Hepatocyte (in vitro differentiated cells): ENCODE data around the gene CCN5. TPM values are rescaled to one million over a fixed set of nuclear protein-coding genes. Genes with fewer than 3 reads are reported as not detected.

Source experiments
- DNase-seq: peaks from one replicate; pipeline ENCODE4 v3.0.0-alpha.2; 2016; ENCODE audit warnings: low spot score
- H2AFZ ChIP-seq: fragments of 200-600 bp; sonication (generic); 2 replicates; pipeline ENCODE4 v1.6.0; 2016; ENCODE audit warnings: antibody characterized with exemption, mild to moderate bottlenecking
- H3K27ac ChIP-seq: fragments of 200-600 bp; sonication (generic); 2 replicates; pipeline ENCODE4 v1.5.1; 2016; ENCODE audit warnings: mild to moderate bottlenecking
- H3K27me3 ChIP-seq: fragments of 200-600 bp; sonication (generic); 2 replicates; pipeline ENCODE4 v1.6.1; 2016
- H3K36me3 ChIP-seq: fragments of 200-600 bp; sonication (generic); replicated peaks from 2 replicates; pipeline ENCODE4 v1.5.1; 2016; ENCODE audit warnings: low read depth; ENCODE audit not compliant: insufficient read depth
- H3K4me1 ChIP-seq: fragments of 200-600 bp; sonication (generic); 2 replicates; pipeline ENCODE4 v1.5.1; 2016; ENCODE audit warnings: mild to moderate bottlenecking, moderate library complexity; ENCODE audit not compliant: insufficient read depth
- H3K4me2 ChIP-seq: fragments of 200-600 bp; sonication (generic); 2 replicates; pipeline ENCODE4 v1.6.0; 2016
- H3K4me3 ChIP-seq: fragments of 200-600 bp; sonication (generic); 2 replicates; pipeline ENCODE4 v1.5.1; 2016; ENCODE audit warnings: mild to moderate bottlenecking
- H3K79me2 ChIP-seq: fragments of 200-600 bp; sonication (generic); 2 replicates; pipeline ENCODE4 v1.6.0; 2017; ENCODE audit warnings: mild to moderate bottlenecking
- H3K9me2 ChIP-seq: fragments of 200-600 bp; sonication (generic); replicated peaks from 2 replicates; pipeline ENCODE4 v1.6.0; 2017; ENCODE audit warnings: mild to moderate bottlenecking; ENCODE audit not compliant: insufficient read depth
- H3K9me3 ChIP-seq: fragments of 200-600 bp; sonication (generic); 2 replicates; pipeline ENCODE4 v1.5.1; 2016; ENCODE audit warnings: low read depth, mild to moderate bottlenecking
- H4K20me1 ChIP-seq: fragments of 200-600 bp; sonication (generic); 2 replicates; pipeline ENCODE4 v1.6.0; 2016; ENCODE audit warnings: mild to moderate bottlenecking; ENCODE audit not compliant: insufficient read depth, poor library complexity, severe bottlenecking
- CTCF ChIP-seq: fragments of 200-600 bp; sonication (generic); IDR thresholded peaks from 2 replicates; pipeline ENCODE4 v1.5.1; 2016; ENCODE audit warnings: antibody characterized with exemption, mild to moderate bottlenecking; ENCODE audit not compliant: poor library complexity
- EZH2 ChIP-seq: fragments of 200-600 bp; sonication (generic); IDR thresholded peaks from 2 replicates; pipeline ENCODE4 v1.6.1; 2016; ENCODE audit warnings: antibody characterized with exemption, mild to moderate bottlenecking, borderline replicate concordance
- EZH2phosphoT487 ChIP-seq: fragments of 200-600 bp; sonication (generic); IDR thresholded peaks from one replicate; pipeline ENCODE4 v1.6.1; 2018; ENCODE audit warnings: antibody characterized with exemption, mild to moderate bottlenecking, low read depth, moderate library complexity; ENCODE audit not compliant: unreplicated experiment, severe bottlenecking
- WGBS: methylation state at CpG from one replicate; pipeline ENCODE4 v1.1.6; 2016; ENCODE audit warnings: low lambda C conversion rate; ENCODE audit errors: missing lambda C conversion rate; 5-methylcytosine and 5-hydroxymethylcytosine counted together
- polyA plus RNA-seq: library from polyadenylated mRNA; unstranded; fragments of >200 nt; fragmentation: Nextera tagmentation; extraction: Ambion mirVana; gene quantifications from 2 replicates; pipeline ENCODE4 v1.2.1, GENCODE V29; 2016
- total RNA-seq: library from RNA; depleted of rRNA; stranded (reverse); fragments of >200 nt; gene quantifications from 2 replicates; pipeline ENCODE4 v1.2.3, GENCODE V29; 2014

Gene CCN5
- total and polyA plus RNA-seq, 2 experiments from 2014 or later, result 0.53 to 0.82 TPM

GRCh38 chr20:44707018-44707579 is 8.1 kb upstream of the CCN5 start:
- H3K4me3 ChIP-seq, result no peak overlapping the region
- no peak for DNase-seq
- peaks cover 6% of the 10 kb centered on the region for H3K4me1 ChIP-seq
- no peaks in the 10 kb centered on the region for H3K9me2 ChIP-seq
- no peaks in the 10 kb centered on the region for H3K27me3 ChIP-seq
- H2AFZ ChIP-seq, result no peak overlapping the region
- H3K9me3 ChIP-seq, result no peaks in the 10 kb centered on the region
- no peak overlapping the region for H3K27ac ChIP-seq
- no peaks in the 10 kb centered on the region for H4K20me1 ChIP-seq
- no peaks in the 10 kb centered on the region for H3K79me2 ChIP-seq
- no peak overlapping the region for H3K4me2 ChIP-seq
- H3K36me3 ChIP-seq, result no peaks in the 10 kb centered on the region
- TF ChIP-seq CTCF (no peak), EZH2 (no peak), EZH2phosphoT487 (no peak)
- 88% methylated on average over 5 of the region's 5 CpGs for WGBS

GRCh38 chr20:44709380-44709779 is 5.8 kb upstream of the CCN5 start:
- Histone ChIP-seq H3K79me2 (no peaks in the 10 kb centered on the region), H2AFZ (no peak overlapping the region), H3K9me2 (no peaks in the 10 kb centered on the region), H3K27ac (no peak overlapping the region), H3K36me3 (no peaks in the 10 kb centered on the region), H3K9me3 (no peaks in the 10 kb centered on the region), H4K20me1 (no peaks in the 10 kb centered on the region), H3K27me3 (no peaks in the 10 kb centered on the region), H3K4me3 (no peak overlapping the region), H3K4me2 (no peak overlapping the region), H3K4me1 (no peaks in the 10 kb centered on the region)
- TF ChIP-seq CTCF (no peak), EZH2 (no peak), EZH2phosphoT487 (no peak)
- 78% methylated on average over 11 of the region's 11 CpGs for WGBS
- DNase-seq, result no peak

- no peaks in the 10 kb centered on the region for H3K9me3 ChIP-seq
- TF ChIP-seq EZH2 (no peak), CTCF (no peak), EZH2phosphoT487 (no peak)
- 96% methylated on average over 9 of the region's 9 CpGs for WGBS
Observed at GRCh38 chr20:44709797-44710196, 5.4 kb upstream of the CCN5 start.

GRCh38 chr20:44711237-44711636 is 3.9 kb upstream of the CCN5 start:
- Histone ChIP-seq H3K4me2 (no peak overlapping the region), H3K36me3 (no peaks in the 10 kb centered on the region), H3K4me3 (no peak overlapping the region), H3K27ac (no peak overlapping the region), H2AFZ (no peak overlapping the region), H3K4me1 (no peaks in the 10 kb centered on the region), H3K9me3 (no peaks in the 10 kb centered on the region), H3K27me3 (no peaks in the 10 kb centered on the region), H4K20me1 (no peaks in the 10 kb centered on the region), H3K79me2 (no peaks in the 10 kb centered on the region), H3K9me2 (no peaks in the 10 kb centered on the region)
- WGBS, result 91% methylated on average over 8 of the region's 8 CpGs
- no peak for TF ChIP-seq EZH2phosphoT487
- TF ChIP-seq EZH2, result no peak
- TF ChIP-seq CTCF, result no peak
- DNase-seq, result no peak

More at GRCh38 chr20:44709797-44710196, 5.4 kb upstream of the CCN5 start:
- Histone ChIP-seq H3K27ac (no peak overlapping the region), H3K4me2 (no peak overlapping the region), H2AFZ (no peak overlapping the region), H3K9me2 (no peaks in the 10 kb centered on the region), H3K27me3 (no peaks in the 10 kb centered on the region), H3K4me1 (no peaks in the 10 kb centered on the region), H3K79me2 (no peaks in the 10 kb centered on the region), H3K36me3 (no peaks in the 10 kb centered on the region), H4K20me1 (no peaks in the 10 kb centered on the region), H3K4me3 (no peak overlapping the region)
- no peak for DNase-seq
